ENCODE measurements around the gene DUSP28.
A peak's percentile ranks its signal among the peaks of the same experiment; 100 is the strongest.
"Not testable (repeated sequence)": the region's sequence is repeated elsewhere in the genome, so short reads cannot be mapped to it uniquely, and the experiment has no call there.

Gene DUSP28

DNA sequence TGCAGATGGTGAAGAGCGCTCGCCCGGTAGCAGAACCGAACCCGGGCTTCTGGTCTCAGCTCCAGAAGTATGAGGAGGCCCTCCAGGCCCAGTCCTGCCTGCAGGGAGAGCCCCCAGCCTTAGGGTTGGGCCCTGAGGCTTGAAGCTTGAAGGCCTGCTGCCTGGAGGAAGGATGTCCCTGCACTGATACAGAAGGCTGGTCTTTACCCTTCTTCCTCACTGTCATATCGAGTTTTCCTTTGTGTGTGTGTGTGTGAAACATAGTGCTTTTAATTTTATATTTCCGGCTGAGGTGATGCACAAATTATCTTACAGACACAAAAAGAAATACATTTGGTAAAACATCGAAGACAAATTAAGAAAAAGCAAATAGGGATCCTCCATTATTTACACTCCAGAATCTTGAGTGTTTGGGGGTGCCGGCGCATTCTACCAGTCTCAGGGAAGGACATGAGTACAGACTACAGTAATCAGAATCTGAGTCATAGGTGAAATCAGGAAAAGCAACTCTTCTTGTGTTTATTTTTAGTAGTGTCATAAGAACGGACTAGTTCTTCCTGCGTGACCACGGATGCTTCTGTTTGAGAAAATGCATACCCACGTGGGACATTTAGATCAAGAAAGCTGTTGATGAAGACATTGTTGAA, 1.3 kb downstream of the DUSP28 start:
- DNase-seq = peak; percentile 66

DNA sequence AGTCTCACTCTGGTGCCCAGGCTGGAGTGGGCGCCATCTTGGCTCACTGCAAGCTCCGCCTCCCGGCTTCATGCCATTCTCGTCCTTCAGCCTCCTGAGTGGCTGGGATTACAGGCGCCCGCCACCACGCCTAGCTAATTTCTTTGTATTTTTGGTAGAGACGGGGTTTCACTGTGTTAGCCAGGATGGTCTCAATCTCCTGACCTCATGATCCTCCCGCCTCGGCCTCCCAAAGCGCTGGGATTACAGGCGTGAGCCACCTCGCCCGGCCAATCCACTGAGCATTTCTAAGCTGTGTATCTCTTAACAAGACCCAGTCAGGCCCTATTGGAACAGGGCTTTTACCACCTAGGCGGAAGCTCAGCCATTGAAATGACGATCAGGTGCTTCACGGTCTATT, 3.1 kb downstream of the DUSP28 start:
- not testable (repeated sequence) for DNase-seq

- DNase-seq = no peak
Observed at GRCh38 chr2:240563951-240564560, 3.9 kb downstream of the DUSP28 start.

- DNase-seq = no peak
Observed at GRCh38 chr2:240564561-240565332, 4.6 kb downstream of the DUSP28 start.

- peak; percentile 48 for DNase-seq
Observed at GRCh38 chr2:240565333-240566202, 5.4 kb downstream of the DUSP28 start.

DNA sequence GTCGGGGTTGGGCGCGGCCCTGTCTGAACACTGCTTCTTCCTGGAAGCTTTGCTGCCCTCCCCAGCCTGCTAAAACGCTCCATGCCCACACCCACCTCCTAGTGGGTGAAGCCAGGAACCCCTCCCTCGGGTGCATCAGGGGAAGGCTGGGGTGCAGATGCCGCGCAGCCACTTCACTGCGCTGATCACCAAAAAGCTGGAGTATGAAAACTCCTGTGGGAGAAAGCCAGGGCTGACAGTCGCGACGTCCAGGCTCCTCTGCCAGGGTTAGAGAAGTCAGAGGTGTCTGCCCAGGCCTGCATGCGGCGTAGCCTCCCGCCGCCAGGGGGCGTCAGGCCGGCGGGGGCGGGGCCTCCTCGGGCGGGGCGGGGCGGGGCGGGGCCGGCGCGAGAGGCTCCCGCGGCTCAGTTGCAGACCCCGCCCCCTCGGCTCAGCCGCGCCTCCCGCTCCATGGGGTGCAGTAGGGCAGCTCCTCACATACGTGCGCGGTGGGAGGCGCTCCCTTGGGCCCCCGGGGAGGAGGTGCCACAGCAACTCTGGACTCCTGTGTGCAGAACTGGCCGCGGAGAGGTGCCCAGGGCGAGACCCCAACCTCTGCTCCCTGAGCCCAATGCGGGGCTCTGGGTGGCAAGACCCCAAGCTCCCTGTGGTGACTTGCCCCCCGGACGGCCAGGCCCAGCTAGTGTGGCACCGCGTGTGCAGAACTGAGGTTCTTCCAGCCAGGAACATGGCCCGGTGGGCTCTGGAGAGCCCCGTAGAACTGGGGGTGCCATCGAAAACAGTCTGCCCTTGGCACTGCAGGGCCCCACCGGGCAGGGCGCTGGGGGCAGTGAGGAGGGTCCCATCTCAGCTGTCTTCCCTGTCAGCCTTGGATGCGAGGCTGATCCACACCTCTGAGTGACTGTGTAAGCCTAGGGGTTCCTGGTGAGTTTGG, 6.3 kb downstream of the DUSP28 start:
- DNase-seq = peak; percentile 46

DNA sequence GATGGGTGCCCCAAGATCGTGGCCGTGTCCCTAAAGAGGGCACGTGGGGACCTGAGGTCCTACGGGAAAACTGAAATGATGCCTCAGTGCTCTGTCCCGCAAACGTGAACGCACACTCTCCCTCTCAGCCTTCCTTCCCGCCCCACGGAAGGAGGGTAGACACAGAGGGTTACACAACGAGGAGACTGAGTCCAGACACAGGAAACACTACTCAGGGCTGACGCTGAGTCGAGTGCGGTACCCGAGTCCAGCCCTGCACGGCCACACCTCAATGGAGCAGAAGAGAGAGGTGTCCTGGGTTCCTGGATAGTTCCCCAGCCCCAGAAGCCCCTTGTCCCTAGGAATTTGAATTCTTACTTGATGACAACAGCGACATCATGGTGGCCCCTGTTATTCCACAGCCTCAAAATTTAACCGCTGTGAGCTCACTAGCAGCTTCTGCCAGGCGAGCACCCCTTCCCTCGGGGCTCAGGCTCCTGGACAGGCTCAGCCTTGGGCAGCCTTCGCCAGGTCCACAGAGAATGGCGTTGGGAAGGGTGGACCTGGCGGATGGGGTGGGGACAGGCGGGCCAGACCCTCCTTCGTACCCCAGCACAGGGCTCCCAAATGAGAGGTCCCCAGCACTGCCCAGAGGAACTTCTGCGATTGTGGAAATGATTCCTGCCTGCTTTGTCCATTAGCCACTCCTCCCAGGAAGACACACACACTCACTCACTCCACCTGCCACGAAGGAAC, 7.1 kb downstream of the DUSP28 start:
- no peak for DNase-seq

GRCh38 chr2:240567872-240568677, 7.9 kb downstream of the DUSP28 start, which contains the start of gene RNPEPL1:
Gene RNPEPL1, plus strand, starts transcription at chr2:240568484. Its CDS starts 103 bp downstream, at chr2:240568587.
- no peak for DNase-seq

GRCh38 chr2:240568678-240569522, 8.7 kb downstream of the DUSP28 start:
- DNase-seq = no peak

GRCh38 chr2:240569523-240569997, 9.4 kb downstream of the DUSP28 start:
- no peak for DNase-seq

- DNase-seq = no peak
Observed at GRCh38 chr2:240569998-240570530, 9.9 kb downstream of the DUSP28 start.

DNA sequence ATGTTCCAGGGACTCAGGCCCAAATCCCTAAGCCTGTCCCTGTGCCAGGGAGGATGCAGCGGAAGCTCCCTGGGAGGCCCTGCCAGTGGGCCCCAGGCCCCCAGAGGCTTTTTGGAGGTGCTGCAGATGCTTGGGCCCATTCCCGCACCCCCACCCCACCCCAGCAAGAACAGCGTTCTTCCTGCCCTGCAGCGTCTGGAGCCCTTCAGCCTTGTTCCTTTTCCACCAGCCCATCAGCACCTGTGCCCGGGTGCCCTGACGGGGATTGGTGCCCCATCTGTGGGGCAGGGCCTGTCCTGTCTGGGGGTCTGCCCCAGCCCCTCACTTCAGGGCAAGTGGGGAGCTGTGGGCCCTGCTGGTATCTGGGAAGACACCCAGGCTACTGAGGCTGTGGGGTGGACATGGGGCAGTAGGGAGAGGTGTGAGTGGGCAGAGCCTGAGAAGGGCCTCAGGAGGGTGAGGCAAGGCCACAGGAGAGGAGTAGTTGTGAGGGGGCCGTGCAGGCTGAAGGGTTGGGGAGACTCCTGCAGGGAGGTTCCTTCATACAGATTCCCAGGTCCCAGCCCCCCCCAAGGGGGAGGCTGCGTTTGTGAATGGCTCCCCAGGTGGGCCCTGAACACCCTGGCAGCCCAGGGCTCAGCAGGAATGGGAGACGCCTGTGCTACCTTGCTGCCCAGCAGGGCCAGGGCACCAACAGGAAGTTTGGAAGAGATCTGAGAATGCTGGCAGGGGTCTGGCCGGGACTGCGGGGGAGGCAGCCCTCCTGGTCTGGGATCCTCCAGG, 10.6 kb downstream of the DUSP28 start:
- DNase-seq = no peak

- DNase-seq = no peak
Observed at GRCh38 chr2:240571314-240571973, 11.3 kb downstream of the DUSP28 start.

- DNase-seq = no peak
Observed at GRCh38 chr2:240572141-240573031, 12.2 kb downstream of the DUSP28 start.

DNA sequence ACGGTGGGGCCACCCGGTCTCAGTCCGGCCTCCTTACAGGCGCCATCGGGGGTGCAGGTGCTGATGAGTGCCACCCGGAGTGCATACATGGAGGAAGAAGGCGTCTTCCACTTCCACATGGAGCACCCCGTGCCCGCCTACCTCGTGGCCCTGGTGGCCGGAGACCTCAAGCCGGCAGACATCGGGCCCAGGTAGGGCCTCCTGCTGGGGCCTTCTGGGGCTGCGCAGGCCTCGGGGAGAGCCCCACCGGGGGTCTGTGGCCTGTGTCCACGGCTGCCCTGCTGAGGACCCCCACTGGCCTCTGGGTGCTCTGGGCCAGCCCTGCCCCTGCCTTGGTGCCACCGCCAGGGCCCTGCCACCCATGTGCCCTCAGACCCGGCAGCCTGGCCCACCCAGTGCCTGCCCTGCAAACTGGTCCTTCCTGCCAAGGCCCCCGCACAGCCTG, 12.9 kb downstream of the DUSP28 start:
- DNase-seq = no peak
